Glutamatergic neuron (in vitro differentiated cells): ENCODE measurements around the gene FSCN2. TPM values are rescaled to one million over a fixed set of nuclear protein-coding genes. Genes with fewer than 3 reads are reported as not detected.

Source experiments
- DNase-seq: peaks from one replicate; pipeline ENCODE4 v3.0.0; 2022
- H3K27ac Mint-ChIP-seq: one replicate; pipeline ENCODE4 v1.8.0; 2020; ENCODE audit warnings: mild to moderate bottlenecking, mixed read lengths, inconsistent platforms; ENCODE audit not compliant: unreplicated experiment
- H3K27me3 Mint-ChIP-seq: one replicate; pipeline ENCODE4 v1.8.0; 2020; ENCODE audit warnings: mild to moderate bottlenecking, moderate library complexity, mixed read lengths, inconsistent platforms; ENCODE audit not compliant: unreplicated experiment
- H3K36me3 Mint-ChIP-seq: one replicate; pipeline ENCODE4 v1.8.0; 2020; ENCODE audit warnings: mild to moderate bottlenecking, mixed read lengths, inconsistent platforms; ENCODE audit not compliant: unreplicated experiment
- H3K4me1 Mint-ChIP-seq: one replicate; pipeline ENCODE4 v1.8.0; 2020; ENCODE audit warnings: mild to moderate bottlenecking, low read depth, mixed read lengths, inconsistent platforms; ENCODE audit not compliant: unreplicated experiment
- H3K4me3 Mint-ChIP-seq: one replicate; pipeline ENCODE4 v1.8.0; 2020; ENCODE audit warnings: mild to moderate bottlenecking, mixed read lengths, inconsistent platforms; ENCODE audit not compliant: unreplicated experiment
- H3K9me3 Mint-ChIP-seq: one replicate; pipeline ENCODE4 v1.8.0; 2020; ENCODE audit warnings: mild to moderate bottlenecking, moderate library complexity, mixed read lengths, inconsistent platforms; ENCODE audit not compliant: unreplicated experiment
- total RNA-seq: library from RNA; stranded (reverse); fragmentation: NEBNext Ultra II Directional; extraction: Animal tissue kit (Norgen Biotek cat#: 25700); gene quantifications from one replicate; pipeline ENCODE4 v1.2.1, GENCODE V29; 2021; ENCODE audit not compliant: unreplicated experiment
- TF ChIP-seq, protein P1 (sequence below): fragments of 200-600 bp; sonication (generic); IDR thresholded peaks from one replicate; pipeline ENCODE4 v1.5.0; 2021; ENCODE audit not compliant: partially characterized antibody, unreplicated experiment

Gene FSCN2
- total RNA-seq, 1 donor from 2014 or later: 6.1 TPM

DNA sequence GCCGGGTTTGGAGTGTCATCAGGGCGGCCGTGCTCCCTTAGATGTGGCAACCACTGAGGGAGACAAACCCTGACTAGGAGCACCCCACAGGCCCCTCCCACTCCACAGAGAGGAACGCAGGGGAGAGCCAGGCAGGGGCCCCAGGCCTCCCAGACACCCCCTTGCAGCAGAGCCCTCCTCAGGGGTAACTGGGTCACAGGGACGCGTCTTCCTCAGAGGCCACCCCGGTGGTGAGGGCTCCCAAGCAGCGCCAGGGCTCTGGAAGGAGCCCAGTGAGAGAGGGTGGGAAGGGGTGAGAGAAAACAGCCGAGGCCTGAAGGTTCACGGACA, 11.4 kb downstream of the FSCN2 start:
- TF ChIP-seq, protein P1, sequence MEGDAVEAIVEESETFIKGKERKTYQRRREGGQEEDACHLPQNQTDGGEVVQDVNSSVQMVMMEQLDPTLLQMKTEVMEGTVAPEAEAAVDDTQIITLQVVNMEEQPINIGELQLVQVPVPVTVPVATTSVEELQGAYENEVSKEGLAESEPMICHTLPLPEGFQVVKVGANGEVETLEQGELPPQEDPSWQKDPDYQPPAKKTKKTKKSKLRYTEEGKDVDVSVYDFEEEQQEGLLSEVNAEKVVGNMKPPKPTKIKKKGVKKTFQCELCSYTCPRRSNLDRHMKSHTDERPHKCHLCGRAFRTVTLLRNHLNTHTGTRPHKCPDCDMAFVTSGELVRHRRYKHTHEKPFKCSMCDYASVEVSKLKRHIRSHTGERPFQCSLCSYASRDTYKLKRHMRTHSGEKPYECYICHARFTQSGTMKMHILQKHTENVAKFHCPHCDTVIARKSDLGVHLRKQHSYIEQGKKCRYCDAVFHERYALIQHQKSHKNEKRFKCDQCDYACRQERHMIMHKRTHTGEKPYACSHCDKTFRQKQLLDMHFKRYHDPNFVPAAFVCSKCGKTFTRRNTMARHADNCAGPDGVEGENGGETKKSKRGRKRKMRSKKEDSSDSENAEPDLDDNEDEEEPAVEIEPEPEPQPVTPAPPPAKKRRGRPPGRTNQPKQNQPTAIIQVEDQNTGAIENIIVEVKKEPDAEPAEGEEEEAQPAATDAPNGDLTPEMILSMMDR: no peak
- DNase-seq: no peak
- H3K36me3 Mint-ChIP-seq: no peaks in the 10 kb centered on the region
- peaks cover 7% of the 10 kb centered on the region for H3K27me3 Mint-ChIP-seq
- H3K9me3 Mint-ChIP-seq: peaks cover 10% of the 10 kb centered on the region
- peaks cover 5% of the 10 kb centered on the region for H3K4me1 Mint-ChIP-seq
- no peak overlapping the region for H3K4me3 Mint-ChIP-seq
- no peak overlapping the region for H3K27ac Mint-ChIP-seq

DNA sequence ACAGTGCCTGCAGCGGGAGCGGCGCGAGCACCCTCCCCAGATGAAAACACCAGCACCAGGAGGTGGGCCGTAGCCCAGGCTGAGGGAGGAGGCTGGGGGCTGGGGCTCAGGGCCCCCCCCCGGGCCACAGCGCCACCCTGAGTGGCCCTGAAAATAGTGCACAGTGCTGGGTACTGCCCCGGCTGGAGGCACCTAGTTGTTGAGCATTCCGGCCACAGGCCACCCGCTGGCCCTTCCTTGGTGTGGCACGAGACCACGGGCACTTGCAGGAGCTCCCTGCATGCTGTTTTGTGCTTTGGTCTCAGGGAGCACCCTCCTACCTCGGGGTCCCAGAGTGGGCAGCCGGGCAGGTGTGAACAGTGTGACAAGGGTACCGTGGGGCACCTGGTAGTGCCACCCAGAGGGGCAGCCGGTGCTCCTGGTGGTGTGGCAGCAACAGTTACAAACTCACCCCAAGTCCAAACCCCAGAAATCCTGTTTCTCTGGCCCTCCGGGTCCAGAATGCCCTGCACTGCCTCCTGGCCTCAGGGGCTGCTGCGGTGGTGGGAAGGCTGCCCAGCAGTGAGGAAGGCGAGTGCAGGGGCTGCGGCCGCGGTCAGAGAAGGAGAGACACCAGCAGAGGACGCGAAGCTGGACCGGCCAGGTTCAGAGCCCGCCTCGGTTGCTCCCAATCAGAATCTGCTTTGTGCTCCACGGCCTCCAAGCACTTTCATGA, 11.9 kb downstream of the FSCN2 start:
- TF ChIP-seq, protein P1: no peak
- Mint-ChIP-seq H3K27me3 (peaks cover 7% of the 10 kb centered on the region), H3K36me3 (no peaks in the 10 kb centered on the region), H3K4me1 (peaks cover 5% of the 10 kb centered on the region), H3K27ac (no peak overlapping the region), H3K9me3 (peaks cover 10% of the 10 kb centered on the region), H3K4me3 (no peak overlapping the region)
- no peak for DNase-seq

DNA sequence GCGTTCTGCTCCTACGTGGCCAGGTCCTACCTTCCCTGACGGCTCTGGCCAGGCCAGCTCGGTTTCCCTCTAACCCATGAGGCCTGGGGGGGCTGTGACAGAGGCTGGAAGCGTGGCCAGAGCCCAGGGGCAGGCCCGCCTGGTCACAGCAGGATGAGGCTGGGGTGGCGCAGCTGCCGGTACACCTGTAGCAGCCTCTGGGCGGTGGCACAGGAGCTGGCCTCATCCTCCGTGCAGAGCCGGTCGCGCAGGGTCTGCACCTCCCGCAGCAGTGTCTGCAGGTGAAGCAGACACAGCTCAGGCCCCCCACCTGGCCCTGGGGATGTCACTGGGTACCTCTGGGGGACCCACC, 12.5 kb downstream of the FSCN2 start:
- H3K9me3 Mint-ChIP-seq: peaks cover 10% of the 10 kb centered on the region
- peaks cover 5% of the 10 kb centered on the region for H3K4me1 Mint-ChIP-seq
- H3K27ac Mint-ChIP-seq: no peak overlapping the region
- no peaks in the 10 kb centered on the region for H3K36me3 Mint-ChIP-seq
- H3K27me3 Mint-ChIP-seq: peaks cover 7% of the 10 kb centered on the region
- DNase-seq: no peak
- no peak overlapping the region for H3K4me3 Mint-ChIP-seq
- TF ChIP-seq, protein P1: no peak

DNA sequence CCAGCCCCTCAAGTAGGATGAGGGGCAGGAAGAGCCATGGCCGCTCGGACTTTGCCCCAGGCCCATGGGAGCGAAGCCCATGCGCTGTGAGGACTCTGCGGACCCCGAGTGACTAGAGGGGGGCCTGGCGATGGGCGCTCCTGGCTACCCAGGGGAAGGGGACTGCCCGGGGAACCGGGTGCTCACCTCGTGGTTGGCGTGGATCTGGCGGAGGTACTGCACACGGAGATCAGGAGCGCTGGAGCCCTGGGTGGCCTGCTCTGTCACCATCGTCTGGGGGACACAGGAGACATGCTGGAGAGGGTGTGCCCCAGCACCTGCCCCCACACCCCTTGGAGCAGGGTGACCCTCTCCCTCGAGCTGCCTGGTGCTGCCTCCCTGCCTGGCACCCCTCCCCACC, 12.9 kb downstream of the FSCN2 start:
- H3K27ac Mint-ChIP-seq: no peak overlapping the region
- DNase-seq: no peak
- peaks cover 7% of the 10 kb centered on the region for H3K9me3 Mint-ChIP-seq
- no peak overlapping the region for H3K4me3 Mint-ChIP-seq
- H3K36me3 Mint-ChIP-seq: no peaks in the 10 kb centered on the region
- H3K27me3 Mint-ChIP-seq: peaks cover 7% of the 10 kb centered on the region
- TF ChIP-seq, protein P1: no peak
- peaks cover 5% of the 10 kb centered on the region for H3K4me1 Mint-ChIP-seq

DNA sequence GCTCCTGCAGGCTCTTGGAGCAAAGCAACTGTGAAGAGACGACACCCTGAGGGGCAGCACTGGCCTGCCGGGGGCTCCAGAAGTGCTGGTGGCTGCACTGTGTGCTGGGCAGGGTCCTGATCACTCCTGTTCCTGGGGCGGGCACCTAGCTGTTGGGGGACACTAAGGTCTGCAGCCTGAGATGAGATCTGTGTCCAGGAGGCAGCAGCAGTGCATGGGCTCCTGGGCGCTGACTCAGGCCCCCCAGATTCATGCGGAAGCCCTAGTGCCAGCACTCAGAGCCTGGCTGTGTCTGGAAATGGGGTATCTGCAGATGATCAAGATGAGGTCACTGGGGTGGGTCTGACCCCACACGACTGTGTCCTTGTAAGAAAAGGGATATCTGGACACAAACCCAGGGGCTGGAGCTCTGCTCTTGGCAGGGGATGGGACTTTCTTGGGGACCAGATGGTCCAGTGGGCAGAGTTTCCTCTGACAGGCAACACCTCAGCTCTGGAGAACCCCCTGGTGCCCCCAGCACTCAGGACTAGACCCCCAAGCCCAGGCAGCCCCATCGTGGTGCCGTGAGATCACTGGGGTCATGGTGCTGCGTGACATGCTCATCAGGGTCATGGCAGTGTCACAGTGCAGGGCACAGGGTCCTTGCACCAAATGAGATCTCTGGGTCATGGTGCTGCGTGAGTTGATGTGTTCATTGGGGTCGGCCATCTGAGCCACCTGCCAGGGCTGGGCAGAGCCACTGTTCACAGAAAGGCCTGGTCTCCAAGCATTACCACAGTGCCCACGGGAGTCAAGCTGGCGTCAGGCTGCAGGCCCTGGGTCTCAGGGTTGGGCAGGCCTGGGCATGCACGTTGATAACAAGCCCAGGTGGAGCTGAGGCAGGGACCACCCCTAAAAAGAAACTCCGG, 14.5 kb downstream of the FSCN2 start:
- peaks cover 4% of the 10 kb centered on the region for H3K27me3 Mint-ChIP-seq
- no peak overlapping the region for H3K27ac Mint-ChIP-seq
- H3K9me3 Mint-ChIP-seq: peaks cover 7% of the 10 kb centered on the region
- TF ChIP-seq, protein P1: no peak
- no peak for DNase-seq
- H3K4me3 Mint-ChIP-seq: no peak overlapping the region
- peaks cover 5% of the 10 kb centered on the region for H3K4me1 Mint-ChIP-seq
- H3K36me3 Mint-ChIP-seq: no peaks in the 10 kb centered on the region
